Frontal cortex (tissue), 4 donors: Measurements from ENCODE around the gene SSTR3. TPM values are rescaled to one million over a fixed set of nuclear protein-coding genes. Genes with fewer than 3 reads are reported as not detected.
"Not testable (repeated sequence)": the region's sequence is repeated elsewhere in the genome, so short reads cannot be mapped to it uniquely, and the experiment has no call there.

Experiments used
- DNase-seq, 2 donors: peaks; one replicate each; pipeline ENCODE4 v3.0.0; 2012; ENCODE audit warnings: low spot score in 2 of 2
- FAIRE-seq: peaks from 2 replicates; lab custom pipeline; 2012; peaks lifted over from hg19 to GRCh38; lab: Jason Lieb, UNC
- total RNA-seq: library from RNA; depleted of rRNA; stranded (reverse); fragments of >200 nt; gene quantifications from one replicate; pipeline ENCODE4 v1.2.3, GENCODE V29; 2014
- donor health status: control.
- donor health status: control.
- donor health status: control.

The SSTR3 gene
- total RNA-seq, 1 donor from 2014 or later: 0.41 TPM

GRCh38 chr22:37213941-37214730 lies 1.9 kb upstream of the SSTR3 start:
- FAIRE-seq: no peak

GRCh38 chr22:37213218-37213855 lies 1.1 kb upstream of the SSTR3 start:
- no peak for DNase-seq
- FAIRE-seq: no peak

More at GRCh38 chr22:37213941-37214730, 1.9 kb upstream of the SSTR3 start:
- DNase-seq: no peak

- FAIRE-seq (no peak), DNase-seq (no peak)
Observed at GRCh38 chr22:37211866-37212173, 457 bp downstream of the SSTR3 start.

GRCh38 chr22:37211075-37211865 lies 1.0 kb downstream of the SSTR3 start:
- FAIRE-seq (no peak), DNase-seq (no peak)

GRCh38 chr22:37210041-37210803 lies 2.1 kb downstream of the SSTR3 start:
- FAIRE-seq (no peak), DNase-seq (no peak)

- no peak for DNase-seq
Observed at GRCh38 chr22:37209140-37209845, 3.0 kb downstream of the SSTR3 start.

GRCh38 chr22:37208401-37209139 lies 3.7 kb downstream of the SSTR3 start:
- no peak for DNase-seq
- no peak for FAIRE-seq

More at GRCh38 chr22:37209140-37209845, 3.0 kb downstream of the SSTR3 start:
- FAIRE-seq: no peak

- no peak for FAIRE-seq
- DNase-seq: no peak
Observed at GRCh38 chr22:37207981-37208380, 4.3 kb downstream of the SSTR3 start.

- FAIRE-seq (no peak), DNase-seq (no peak)
Observed at GRCh38 chr22:37206841-37207821, 5.1 kb downstream of the SSTR3 start.

GRCh38 chr22:37206118-37206840 lies 6.0 kb downstream of the SSTR3 start:
- FAIRE-seq (no peak), DNase-seq (no peak)

- no peak for FAIRE-seq
- DNase-seq: no peak
Observed at GRCh38 chr22:37205046-37205445, 7.2 kb downstream of the SSTR3 start.

- DNase-seq (no peak), FAIRE-seq (no peak)
Observed at GRCh38 chr22:37204045-37204655, 8.1 kb downstream of the SSTR3 start.

- DNase-seq (no peak), FAIRE-seq (no peak)
Observed at GRCh38 chr22:37203354-37204044, 8.8 kb downstream of the SSTR3 start.

GRCh38 chr22:37202716-37203115 lies 9.6 kb downstream of the SSTR3 start:
- DNase-seq (no peak), FAIRE-seq (no peak)

- DNase-seq (no peak), FAIRE-seq (no peak)
Observed at GRCh38 chr22:37202001-37202555, 10.2 kb downstream of the SSTR3 start.

- not testable (repeated sequence) for FAIRE-seq, DNase-seq
Observed at GRCh38 chr22:37201443-37201820, 10.8 kb downstream of the SSTR3 start.
